A549 treated with AZD9567 at 1 μM for 4 hours (cell line): ENCODE data around the gene DMPK. TPM values are rescaled to one million over a fixed set of nuclear protein-coding genes. Genes with fewer than 3 reads are reported as not detected.

Experiments used
- total RNA-seq: library from RNA; stranded (reverse); fragments of 200-300 nt; extraction: Qiagen RNA extraction; gene quantifications from 5 replicates; pipeline ENCODE4 v1.2.3, GENCODE V29; 2022; ENCODE audit not compliant: insufficient read depth

Gene DMPK
- 28.6 to 52.4 TPM (median 47.5 TPM) in 5 replicates for total RNA-seq

GRCh38 chr19:45782162-45782691 lies at the start of gene DMPK:
TSS of gene DMPK (minus strand) at chr19:45782490. CDS start at chr19:45782352, 138 bp downstream.

DNA sequence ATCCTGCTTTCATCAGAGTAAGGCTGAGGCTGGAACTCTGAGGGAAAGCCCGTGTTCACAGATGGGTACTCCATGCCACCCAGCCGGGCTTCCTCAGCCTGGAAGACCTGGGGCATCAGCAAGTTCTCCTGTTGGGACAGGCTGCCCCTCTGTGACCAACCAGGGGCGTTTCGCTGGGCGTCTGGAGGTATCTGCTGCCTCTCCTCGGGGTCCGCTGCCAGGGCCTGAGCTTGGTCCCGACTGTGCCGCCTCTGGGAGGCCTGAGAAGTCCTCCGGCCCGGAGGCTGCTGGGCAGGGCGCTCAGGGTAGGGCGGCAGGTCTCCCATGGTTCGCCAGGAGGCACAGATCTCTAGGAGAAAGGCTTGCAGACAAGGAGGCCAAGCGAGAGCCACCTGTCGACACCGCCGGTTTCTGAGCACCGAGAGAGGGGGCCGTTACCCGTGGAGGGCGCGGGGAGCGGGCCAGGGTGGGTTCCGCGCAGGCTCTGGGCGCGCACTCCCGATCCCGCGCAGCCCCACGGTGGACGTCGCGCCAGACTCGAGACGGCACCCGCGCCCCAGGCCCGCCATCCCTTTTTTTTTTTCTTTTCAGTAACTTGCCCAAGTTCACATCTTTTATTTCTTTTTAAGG lies 32.7 kb upstream of the DMPK start, which contains the start of gene RSPH6A:
RSPH6A (minus strand) TSS at position 458 of the 630 bp plus-strand sequence; CDS start at position 326, 132 bp downstream.

DNA sequence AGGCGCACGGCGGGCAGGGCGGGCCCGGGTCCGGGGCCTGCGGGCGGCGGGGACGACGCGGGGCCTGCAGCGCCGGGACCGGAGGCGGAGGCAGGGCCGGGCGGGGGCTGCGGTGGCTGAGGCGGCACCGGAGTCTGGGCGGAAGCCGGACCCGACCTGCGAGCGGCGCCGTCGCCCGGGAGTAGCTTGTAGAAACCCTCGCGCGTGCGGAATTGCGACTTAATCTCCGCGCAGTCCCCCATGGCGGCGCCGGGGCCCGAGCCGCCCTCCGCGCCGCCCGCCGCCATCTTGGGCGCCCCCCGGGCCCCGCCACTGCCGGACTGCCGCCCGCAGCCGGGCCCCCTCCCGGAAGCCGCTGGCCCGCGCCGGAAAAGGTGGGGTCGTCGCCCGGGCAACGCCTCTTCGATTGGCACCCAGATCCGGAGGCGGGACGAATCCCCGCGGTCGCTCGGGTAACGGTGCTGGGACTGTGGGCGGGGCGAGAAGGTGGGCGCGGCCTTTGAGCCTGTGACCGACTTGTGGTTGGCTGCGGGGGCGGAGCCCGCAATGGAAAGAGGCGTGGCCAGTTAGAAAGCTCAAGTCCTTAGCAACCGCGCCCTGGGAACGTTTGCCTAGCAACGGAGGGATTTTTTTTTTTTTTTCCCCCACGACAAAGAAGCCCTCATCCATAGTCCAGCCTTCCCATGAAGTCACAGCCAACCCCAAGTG lies 10.3 kb upstream of the DMPK start, which contains the start of gene DMWD:
DMWD (minus strand) TSS at position 376 of the 708 bp plus-strand sequence; CDS start at position 287, 89 bp downstream.

DNA sequence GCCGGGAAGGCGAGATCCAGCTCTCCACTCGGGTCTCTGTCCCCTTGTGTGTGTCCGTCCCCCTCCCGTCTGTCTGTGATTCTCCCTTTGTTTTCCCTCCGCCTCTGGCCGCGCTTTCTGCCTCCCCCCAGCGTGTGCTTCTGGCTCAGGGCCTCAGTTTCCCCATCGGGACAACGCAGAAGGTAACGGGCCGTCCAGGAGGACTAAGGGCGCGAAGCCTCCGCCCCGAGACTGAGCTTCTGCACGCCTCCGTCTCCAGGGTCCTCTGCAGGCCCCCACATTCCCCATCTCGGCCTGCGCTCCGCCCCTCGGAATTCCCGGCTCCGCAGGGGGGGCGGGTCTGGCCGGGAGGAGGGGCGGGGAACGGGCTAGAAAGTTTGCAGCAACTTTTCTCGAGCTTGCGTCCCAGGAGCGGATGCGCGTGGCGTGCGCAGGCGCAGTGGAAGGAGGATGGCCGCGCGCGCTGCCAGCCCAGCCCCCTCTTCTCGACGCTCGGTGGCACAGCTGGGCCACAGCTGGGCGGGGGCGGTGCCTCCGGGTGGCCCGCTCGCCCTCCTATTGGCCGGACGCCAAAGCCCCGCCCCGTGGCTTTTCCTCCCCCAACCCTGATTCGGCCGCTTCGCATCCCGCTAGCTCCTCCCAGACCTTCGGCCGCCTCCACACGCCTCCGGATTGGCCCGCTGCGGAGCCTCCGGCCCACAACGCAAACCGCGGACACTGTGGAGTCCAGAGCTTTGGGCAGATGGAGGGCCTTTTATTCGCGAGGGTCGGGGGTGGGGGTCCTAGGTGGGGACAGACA lies 13.1 kb downstream of the DMPK start, which contains the start of gene SIX5:
SIX5 (minus strand) TSS at position 269 of the 799 bp plus-strand sequence. CDS start 408 bp downstream, outside the sequence.

GRCh38 chr19:45733160-45733810 lies 49.0 kb downstream of the DMPK start, which contains the start of gene MEIOSIN:
TSS of gene MEIOSIN (plus strand) at chr19:45733439. CDS start at chr19:45735377, 1,938 bp downstream.

GRCh38 chr19:45730368-45731288 lies 51.7 kb downstream of the DMPK start, which contains the start of gene FBXO46:
TSS of gene FBXO46 (minus strand) at chr19:45730896. CDS start at chr19:45713495, 17,401 bp downstream.

Other genes starting within 250 kb of the DMPK start
- gene OPA3, start 197.7 kb downstream of the DMPK start, total RNA-seq = 10.4 to 16.7 TPM (median 15.7 TPM) in 5 replicates
- 0.05 to 0.27 TPM (median 0.15 TPM) in 4 of 5 replicates, not detected in the other for gene GPR4, start 180.3 kb downstream of the DMPK start, total RNA-seq
- gene EML2, start 143.1 kb downstream of the DMPK start, total RNA-seq = 21.1 to 24.4 TPM (median 23.4 TPM) in 5 replicates
- 1.4 to 3.8 TPM (median 3.2 TPM) in 5 replicates for gene GIPR, start 114.3 kb downstream of the DMPK start, total RNA-seq
- gene SNRPD2, start 90.5 kb downstream of the DMPK start, total RNA-seq = 660 to 832 TPM (median 820 TPM) in 5 replicates
- gene QPCTL, start 89.8 kb downstream of the DMPK start, total RNA-seq = 8.8 to 12.8 TPM (median 9.8 TPM) in 5 replicates
- 8.4 to 9.3 TPM (median 9.0 TPM) in 5 replicates for gene FBXO46, start 51.6 kb downstream of the DMPK start, total RNA-seq
- gene MEIOSIN, start 49.1 kb downstream of the DMPK start, total RNA-seq = 0.04 to 0.11 TPM (median 0.05 TPM) in 4 of 5 replicates, not detected in the other
- 20.0 to 27.9 TPM (median 25.9 TPM) in 5 replicates for gene SIX5, start 13.2 kb downstream of the DMPK start, total RNA-seq
- gene DMWD, start 10.4 kb upstream of the DMPK start, total RNA-seq = 15.6 to 37.6 TPM (median 37.3 TPM) in 5 replicates
- gene RSPH6A, start 32.8 kb upstream of the DMPK start, total RNA-seq = not detected in 5 replicates
- gene SYMPK, start 80.7 kb upstream of the DMPK start, total RNA-seq = 58.3 to 79.0 TPM (median 74.4 TPM) in 5 replicates
- gene FOXA3, start 81.8 kb upstream of the DMPK start, total RNA-seq = 0.65 to 0.82 TPM (median 0.72 TPM) in 4 of 5 replicates, not detected in the other
- 22.5 to 37.7 TPM (median 36.3 TPM) in 5 replicates for gene IRF2BP1, start 103.7 kb upstream of the DMPK start, total RNA-seq
- 6.8 to 9.6 TPM (median 8.7 TPM) in 5 replicates for gene MYPOP, start 120.1 kb upstream of the DMPK start, total RNA-seq
- not detected in 5 replicates for gene NANOS2, start 132.3 kb upstream of the DMPK start, total RNA-seq
- 0.30 to 0.46 TPM (median 0.38 TPM) in 4 of 5 replicates, not detected in the other for gene NOVA2, start 191.4 kb upstream of the DMPK start, total RNA-seq
- gene CCDC61, start 213.0 kb upstream of the DMPK start, total RNA-seq = 5.1 to 5.8 TPM (median 5.5 TPM) in 4 of 5 replicates, not detected in the other
- gene PGLYRP1, start 240.6 kb upstream of the DMPK start, total RNA-seq = not detected in 5 replicates